Forelimb muscle (tissue), 1 donor: ENCODE results near the gene LARGE1. TPM values are rescaled to one million over a fixed set of nuclear protein-coding genes. Genes with fewer than 3 reads are reported as not detected.
A peak's percentile ranks its signal among the peaks of the same experiment; 100 is the strongest.

ENCODE experiments used
- DNase-seq: peaks from one replicate; pipeline ENCODE4 v3.0.0-alpha.2; 2013; ENCODE audit warnings: low read depth
- polyA plus RNA-seq: library from polyadenylated mRNA; unstranded; fragments of 120-200 nt; gene quantifications from one replicate; pipeline ENCODE4 v1.2.1, GENCODE V29; 2013; ENCODE audit not compliant: insufficient read length

Gene LARGE1
- polyA plus RNA-seq, 1 donor = 7.7 TPM

DNA sequence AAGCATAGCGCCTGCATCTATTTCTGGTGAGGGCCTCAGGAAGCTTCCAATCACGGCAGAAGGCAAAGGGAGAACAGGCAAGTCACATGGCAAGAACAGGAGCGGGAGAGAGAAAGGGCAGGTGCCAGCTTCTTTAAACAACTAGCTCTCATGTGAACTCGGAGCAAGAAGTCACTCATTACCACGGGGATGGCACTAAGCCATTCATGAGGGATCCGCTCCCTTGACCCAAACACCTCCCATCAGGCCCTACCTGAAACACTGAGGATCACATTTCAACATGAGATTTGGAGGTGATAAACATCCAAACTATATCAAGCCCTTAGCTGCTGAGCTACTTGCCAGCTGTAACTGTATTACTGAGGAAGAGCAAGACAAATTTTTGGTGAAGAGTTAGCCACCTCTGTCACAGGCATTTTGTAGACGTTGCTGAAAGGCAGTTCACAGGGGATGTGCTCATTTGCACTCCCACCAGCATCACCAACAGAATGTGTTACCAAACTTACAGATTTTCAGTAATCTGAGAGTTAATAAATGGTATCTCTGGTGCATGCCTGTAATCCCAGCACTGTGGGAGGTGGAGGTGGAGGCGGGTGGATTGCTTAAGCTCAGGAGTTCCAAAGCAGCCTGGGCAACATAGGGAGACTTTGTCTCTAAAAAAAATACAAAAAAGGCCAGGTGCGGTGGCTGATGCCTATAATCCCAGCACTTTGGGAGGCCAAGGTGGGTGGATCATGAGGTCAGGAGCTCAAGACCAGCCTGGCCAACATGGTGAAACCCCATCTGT is 398.2 kb downstream of the LARGE1 start:
- DNase-seq = no peak

- no peak for DNase-seq
Observed at GRCh38 chr22:33520904-33521780, 399.1 kb downstream of the LARGE1 start.

- DNase-seq = no peak
Observed at GRCh38 chr22:33519974-33520903, 400.0 kb downstream of the LARGE1 start.

DNA sequence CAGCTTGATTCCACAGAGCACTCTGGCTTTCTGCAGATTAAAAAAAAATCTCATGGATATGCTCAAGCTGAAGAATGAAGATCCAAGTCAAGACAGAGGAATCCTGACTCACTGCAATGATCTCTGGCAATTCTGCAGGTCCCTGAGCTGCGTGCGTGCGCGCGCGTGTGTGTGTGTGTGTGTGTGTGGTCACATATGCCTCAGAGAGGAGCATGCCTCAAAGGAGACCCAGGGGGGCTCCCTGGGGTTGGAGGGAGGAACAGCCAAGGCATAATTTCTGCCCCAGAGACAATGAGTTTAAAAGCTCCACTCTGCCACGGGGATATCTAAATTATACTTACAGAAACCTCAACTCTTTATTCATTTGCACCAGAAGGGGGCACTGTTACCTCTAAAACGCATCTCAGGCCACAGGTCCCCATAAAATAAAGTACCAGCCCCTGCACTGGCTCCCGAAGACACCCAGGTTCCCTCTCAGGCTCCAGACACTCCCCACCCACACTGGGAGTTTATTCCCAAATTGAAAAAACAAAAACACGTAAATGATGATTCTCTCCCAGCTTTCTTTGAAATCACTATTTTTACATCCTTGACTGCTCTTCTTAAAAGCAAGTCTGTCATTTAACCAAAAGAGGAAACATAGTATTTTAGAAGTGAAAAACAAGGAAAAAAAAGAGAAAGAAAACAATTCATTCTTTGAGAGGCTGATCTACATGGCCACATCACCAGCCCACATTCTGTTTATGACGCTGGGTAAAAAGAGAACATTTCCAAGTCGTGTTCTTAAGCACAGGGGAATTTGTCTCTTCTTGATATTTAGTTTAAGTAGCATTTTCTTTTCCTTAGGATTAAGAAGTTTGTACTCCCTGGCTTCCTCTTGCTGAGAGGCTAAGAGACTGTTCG is 401.0 kb downstream of the LARGE1 start:
- peak; percentile 57 for DNase-seq

DNA sequence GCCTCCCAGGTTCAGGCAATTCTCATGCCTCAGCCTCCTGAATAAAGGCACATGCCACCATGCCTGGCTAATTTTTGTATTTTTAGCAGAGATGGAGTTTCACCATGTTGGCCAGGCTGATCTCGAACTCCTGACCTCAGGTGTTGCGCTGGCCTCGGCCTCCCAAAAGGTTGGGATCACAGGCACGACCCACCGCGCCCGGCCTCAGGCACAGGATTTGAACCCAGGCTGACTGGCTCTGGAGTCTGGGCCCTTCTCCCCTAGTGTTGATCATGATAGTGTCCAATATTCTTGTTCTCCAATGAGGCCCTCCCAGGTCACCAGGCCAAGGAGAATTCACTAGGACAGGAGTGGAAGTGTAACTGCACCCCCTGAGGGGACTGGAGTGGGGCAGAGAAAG is 401.9 kb downstream of the LARGE1 start:
- DNase-seq = no peak

- DNase-seq = no peak
Observed at GRCh38 chr22:33515795-33516194, 404.5 kb downstream of the LARGE1 start.

GRCh38 chr22:33513388-33514338 is 406.6 kb downstream of the LARGE1 start:
- DNase-seq = no peak

DNA sequence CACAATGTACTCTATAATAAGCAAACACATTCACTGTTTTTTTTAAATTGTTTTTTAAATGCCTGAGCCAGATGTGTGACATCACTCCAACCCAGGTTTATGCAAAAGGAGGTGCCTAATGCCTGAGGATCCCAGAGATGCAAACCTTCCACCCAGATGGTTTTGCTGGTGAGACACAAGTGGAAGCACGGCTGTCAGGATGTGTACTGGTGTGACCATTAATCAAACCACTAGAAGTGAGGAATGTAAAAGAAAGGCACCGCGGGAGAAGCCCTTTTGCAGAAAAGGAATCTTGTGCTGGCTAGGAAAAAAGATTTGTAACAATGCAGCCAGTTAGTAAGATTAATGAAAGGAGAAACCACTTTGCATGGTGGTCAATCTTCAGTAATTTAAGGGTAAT is 407.4 kb downstream of the LARGE1 start:
- no peak for DNase-seq

DNA sequence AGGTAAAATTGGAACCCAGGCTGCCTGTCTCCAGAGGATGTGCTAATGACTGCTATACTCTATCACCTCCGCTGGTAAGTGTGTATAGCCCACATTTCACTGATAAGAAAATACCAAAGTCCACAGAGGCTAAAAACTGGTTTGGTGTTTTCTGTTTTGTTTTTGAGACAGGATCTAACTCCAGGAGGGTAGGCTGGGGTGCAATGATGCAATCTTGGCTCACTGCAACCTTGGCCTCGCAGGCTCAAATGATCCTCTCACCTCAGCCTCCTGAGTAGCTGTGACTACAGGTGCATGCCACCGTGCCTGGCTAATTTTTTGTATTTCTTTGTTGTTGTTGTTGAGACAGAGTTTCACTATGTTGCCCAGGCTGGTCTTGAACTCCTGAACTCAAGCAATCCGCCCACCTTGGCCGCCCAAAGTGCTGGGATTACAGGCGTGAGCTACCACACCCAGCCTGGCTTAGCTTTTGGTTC is 409.8 kb downstream of the LARGE1 start:
- DNase-seq = no peak

- DNase-seq = no peak
Observed at GRCh38 chr22:33504941-33505625, 415.2 kb downstream of the LARGE1 start.

- no peak for DNase-seq
Observed at GRCh38 chr22:33496112-33496511, 424.2 kb downstream of the LARGE1 start.

DNA sequence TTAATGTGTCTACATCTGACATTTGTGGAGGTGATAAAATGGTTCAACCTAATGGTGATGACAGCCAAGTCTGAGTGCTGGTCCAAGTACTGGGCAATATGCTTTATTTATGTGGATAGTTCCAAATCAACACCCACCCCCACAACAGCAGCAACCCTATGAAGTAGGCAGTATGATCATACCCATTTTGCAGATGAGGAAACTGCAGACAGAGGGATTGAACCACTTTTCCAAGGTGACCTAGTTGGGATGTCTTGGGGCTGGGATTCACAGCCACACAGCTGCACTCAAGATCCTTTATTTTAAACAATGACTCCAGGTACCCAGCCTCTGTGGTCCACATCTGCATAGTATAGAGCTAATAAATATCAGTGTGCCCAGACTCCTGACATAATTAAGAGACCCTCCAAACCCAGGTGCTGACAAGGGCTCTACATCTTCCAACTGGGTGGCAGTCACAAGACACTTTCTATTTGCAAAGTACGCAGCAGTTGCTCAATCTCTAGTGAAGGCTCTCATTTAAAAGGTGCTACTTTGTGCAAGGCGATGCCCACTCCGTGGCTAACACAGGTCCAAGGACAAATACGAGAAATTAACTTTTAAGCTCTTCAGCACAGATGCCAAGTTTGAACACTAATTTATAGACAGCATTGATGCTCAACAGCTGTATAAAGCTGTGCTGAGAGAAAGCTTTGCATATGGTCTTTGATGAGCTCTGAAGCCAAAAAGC is 426.6 kb downstream of the LARGE1 start:
- DNase-seq = no peak

- DNase-seq = no peak
Observed at GRCh38 chr22:33492210-33492651, 428.0 kb downstream of the LARGE1 start.

- DNase-seq = no peak
Observed at GRCh38 chr22:33487041-33487716, 433.1 kb downstream of the LARGE1 start.

GRCh38 chr22:33481550-33481949 is 438.7 kb downstream of the LARGE1 start:
- no peak for DNase-seq

DNA sequence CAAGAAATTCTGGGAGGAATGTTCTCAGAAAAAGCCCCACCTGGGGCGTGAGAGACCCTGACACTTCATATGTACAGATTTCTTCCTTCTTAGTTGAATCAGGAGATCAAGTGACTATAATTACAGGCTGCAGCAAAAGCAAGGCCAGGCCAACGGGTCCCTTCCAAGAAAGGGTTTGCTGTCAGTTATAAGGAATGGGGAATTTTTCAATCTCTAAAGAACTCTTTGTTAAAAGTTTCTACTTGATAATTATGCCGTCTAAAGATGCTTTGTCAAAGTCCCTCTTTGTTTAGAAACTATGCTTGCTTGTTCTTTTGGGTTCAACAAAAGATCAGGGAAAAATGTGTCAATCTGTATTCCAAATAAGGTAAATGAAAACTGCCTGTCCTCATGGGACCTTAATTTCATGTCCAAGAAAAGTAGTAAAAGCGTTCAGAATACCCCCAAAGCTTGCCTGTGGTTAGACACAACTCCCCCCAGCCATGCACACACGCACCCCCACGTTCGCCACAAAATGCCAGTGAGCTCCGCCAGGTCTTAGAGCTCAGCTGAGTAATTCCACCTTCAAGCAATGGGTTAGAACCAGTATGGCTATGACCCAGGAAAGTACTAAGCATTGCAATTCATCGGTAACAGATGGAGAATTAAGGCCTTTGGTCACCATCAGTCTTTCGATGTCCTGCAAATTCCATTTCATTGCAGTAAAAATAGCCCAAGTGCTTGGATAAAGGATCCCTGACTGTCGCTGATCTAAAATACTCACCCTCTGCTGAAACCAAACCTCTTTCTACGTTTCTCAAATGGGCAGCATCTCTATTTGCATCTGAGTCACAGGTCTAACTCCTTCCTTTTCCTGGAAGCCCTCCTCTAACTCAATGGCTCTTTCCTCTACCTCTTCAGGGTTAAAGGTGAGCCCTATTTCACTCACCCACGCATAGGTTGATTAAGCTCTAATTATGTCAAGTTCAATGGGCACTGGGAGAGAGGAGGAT is 442.9 kb downstream of the LARGE1 start:
- no peak for DNase-seq
